NCI-H2029 treated with DMSO at 0.1 percent for 48 hours (cell line): Measurements from ENCODE around the gene MYB.

Source experiments
- DNase-seq: peaks from one replicate; lab custom pipeline; 2025; lab: John Stamatoyannopoulos, UW

MYB gene

GRCh38 chr6:135251498-135252441 lies 70.7 kb downstream of the MYB start:
- peak; percentile 82 for DNase-seq

GRCh38 chr6:135254471-135254870 lies 73.4 kb downstream of the MYB start:
- DNase-seq = no peak

- DNase-seq = no peak
Measured at GRCh38 chr6:135256866-135257265, 75.8 kb downstream of the MYB start.

- no peak for DNase-seq
Measured at GRCh38 chr6:135257631-135258405, 76.7 kb downstream of the MYB start.

- no peak for DNase-seq
Measured at GRCh38 chr6:135258970-135259369, 77.9 kb downstream of the MYB start.

GRCh38 chr6:135260612-135261011 lies 79.5 kb downstream of the MYB start:
- DNase-seq = no peak

- DNase-seq = no peak
Measured at GRCh38 chr6:135261872-135262725, 81.0 kb downstream of the MYB start.

GRCh38 chr6:135265278-135265677 lies 84.2 kb downstream of the MYB start:
- no peak for DNase-seq

GRCh38 chr6:135266675-135267074 lies 85.6 kb downstream of the MYB start:
- no peak for DNase-seq

- no peak for DNase-seq
Measured at GRCh38 chr6:135267085-135267484, 86.0 kb downstream of the MYB start.

- DNase-seq = no peak
Measured at GRCh38 chr6:135268263-135268662, 87.2 kb downstream of the MYB start.

- no peak for DNase-seq
Measured at GRCh38 chr6:135268740-135269139, 87.6 kb downstream of the MYB start.
